RPMI8226 (cell line): ENCODE results near the gene RAP1GAP2.
"Not testable (repeated sequence)": the region's sequence is repeated elsewhere in the genome, so short reads cannot be mapped to it uniquely, and the experiment has no call there.

ENCODE experiments used
- DNase-seq: peaks from one replicate; pipeline ENCODE4 v3.0.0-alpha.2; 2015

Gene RAP1GAP2

GRCh38 chr17:2890778-2891177 lies 94.5 kb downstream of the RAP1GAP2 start:
- not testable (repeated sequence) for DNase-seq

- no peak for DNase-seq
These were observed 96.2 kb downstream of the RAP1GAP2 start for GRCh38 chr17:2892305-2892971.

- DNase-seq: peak; percentile 74
These were observed 97.2 kb downstream of the RAP1GAP2 start for GRCh38 chr17:2893422-2893914.

- no peak for DNase-seq
These were observed 98.5 kb downstream of the RAP1GAP2 start for GRCh38 chr17:2894782-2895181.

- DNase-seq: no peak
These were observed 101.4 kb downstream of the RAP1GAP2 start for GRCh38 chr17:2897605-2898004.

GRCh38 chr17:2898255-2898926 lies 102.2 kb downstream of the RAP1GAP2 start:
- no peak for DNase-seq

GRCh38 chr17:2899906-2900305 lies 103.7 kb downstream of the RAP1GAP2 start:
- no peak for DNase-seq

GRCh38 chr17:2900842-2901241 lies 104.6 kb downstream of the RAP1GAP2 start:
- DNase-seq: no peak

GRCh38 chr17:2901582-2901981 lies 105.3 kb downstream of the RAP1GAP2 start:
- DNase-seq: no peak

GRCh38 chr17:2902546-2902945 lies 106.3 kb downstream of the RAP1GAP2 start:
- no peak for DNase-seq

- peak; percentile 19 for DNase-seq
These were observed 107.1 kb downstream of the RAP1GAP2 start for GRCh38 chr17:2903193-2903974.

- DNase-seq: peak; percentile 77
These were observed 107.9 kb downstream of the RAP1GAP2 start for GRCh38 chr17:2904135-2904534.

- DNase-seq: peak; percentile 43
These were observed 109.0 kb downstream of the RAP1GAP2 start for GRCh38 chr17:2905269-2905668.

GRCh38 chr17:2905696-2906501 lies 109.7 kb downstream of the RAP1GAP2 start:
- DNase-seq: no peak

GRCh38 chr17:2906901-2907300 lies 110.7 kb downstream of the RAP1GAP2 start:
- no peak for DNase-seq

- no peak for DNase-seq
These were observed 113.1 kb downstream of the RAP1GAP2 start for GRCh38 chr17:2909175-2909845.

GRCh38 chr17:2909846-2910234 lies 113.6 kb downstream of the RAP1GAP2 start:
- DNase-seq: no peak

GRCh38 chr17:2911035-2911754 lies 115.0 kb downstream of the RAP1GAP2 start:
- no peak for DNase-seq

GRCh38 chr17:2911755-2912111 lies 115.5 kb downstream of the RAP1GAP2 start:
- DNase-seq: no peak

- no peak for DNase-seq
These were observed 116.5 kb downstream of the RAP1GAP2 start for GRCh38 chr17:2912754-2913153.

GRCh38 chr17:2916461-2916860 lies 120.2 kb downstream of the RAP1GAP2 start:
- no peak for DNase-seq

GRCh38 chr17:2921443-2921842 lies 125.2 kb downstream of the RAP1GAP2 start:
- DNase-seq: no peak
